ENCODE data around the gene SLC12A6.
"Not testable (repeated sequence)": the region's sequence is repeated elsewhere in the genome, so short reads cannot be mapped to it uniquely, and the experiment has no call there.

The SLC12A6 gene

GRCh38 chr15:34193272-34193671 lies 144.3 kb downstream of the SLC12A6 start:
- not testable (repeated sequence) for DNase-seq (ENCODE audit: low spot score)

- no peak for DNase-seq (ENCODE audit: low spot score)
These were observed 148.9 kb downstream of the SLC12A6 start for GRCh38 chr15:34188711-34189110.

GRCh38 chr15:34185666-34186065 lies 151.9 kb downstream of the SLC12A6 start:
- DNase-seq (ENCODE audit: low spot score) = no peak

GRCh38 chr15:34182942-34183341 lies 154.6 kb downstream of the SLC12A6 start:
- no peak for DNase-seq (ENCODE audit: low spot score)

Measured in putamen (tissue), 1 donor.